DMS114 treated with DMSO at 0.1 percent for 48 hours (cell line): ENCODE data around the gene SULT1A1.

ENCODE experiments used
- DNase-seq: peaks from one replicate; lab custom pipeline; 2025; ENCODE audit not compliant: unreplicated experiment; lab: John Stamatoyannopoulos, UW

Gene SULT1A1

GRCh38 chr16:28561557-28562187 lies 48.2 kb downstream of the SULT1A1 start:
- no peak for DNase-seq

DNA sequence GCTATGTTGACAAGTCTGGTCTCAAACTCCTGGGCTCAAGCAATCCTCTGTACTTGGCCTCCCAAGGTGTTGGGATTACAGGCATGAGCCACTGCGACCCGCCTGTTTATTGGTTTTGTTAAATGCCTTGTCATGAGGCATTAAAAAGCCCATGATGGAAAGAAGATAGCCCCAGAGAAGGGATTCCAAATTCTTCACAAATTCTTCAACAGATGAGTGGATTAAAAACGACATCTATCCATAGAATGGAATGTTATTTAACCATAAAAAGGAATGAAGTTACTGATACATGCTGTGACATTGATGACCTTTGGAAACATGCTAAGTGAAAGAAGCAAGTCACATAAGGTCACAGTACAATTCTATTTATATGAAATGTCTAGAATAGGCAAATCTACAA lies 51.4 kb downstream of the SULT1A1 start:
- no peak for DNase-seq

- DNase-seq: no peak
Observed at GRCh38 chr16:28556914-28557320, 52.9 kb downstream of the SULT1A1 start.

DNA sequence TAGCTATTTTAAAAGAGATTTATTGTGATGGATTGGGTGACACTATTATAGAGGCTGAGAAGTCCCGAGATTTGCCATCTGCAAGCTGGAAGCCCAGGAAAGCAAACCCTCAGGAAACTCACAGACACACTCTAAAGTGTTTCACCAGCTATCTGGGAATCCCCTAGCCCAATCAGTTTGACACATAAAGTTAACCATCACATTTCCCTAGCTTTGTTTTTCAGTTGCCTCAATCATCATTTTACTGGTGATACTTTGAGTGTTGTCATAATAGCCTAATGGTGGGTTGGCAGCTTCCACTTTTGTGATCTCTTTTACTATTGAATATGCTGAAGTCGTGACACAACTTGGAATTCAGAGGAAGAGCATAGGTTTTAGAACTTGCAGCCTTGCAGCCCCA lies 54.3 kb downstream of the SULT1A1 start:
- no peak for DNase-seq
